Prostate gland (tissue), 2 donors: Measurements from ENCODE around the gene NDST4. TPM values are rescaled to one million over a fixed set of nuclear protein-coding genes. Genes with fewer than 3 reads are reported as not detected.

Source experiments
- DNase-seq: peaks from one replicate; pipeline ENCODE4 v3.0.0-alpha.2; 2019; ENCODE audit warnings: low spot score
- H3K27ac ChIP-seq, 2 donors: fragments of 200-600 bp; sonication (generic); 2 replicates each; pipeline ENCODE4 v1.5.1; 2017 to 2019
- H3K27me3 ChIP-seq: fragments of 200-600 bp; sonication (generic); replicated peaks from 2 replicates; pipeline ENCODE4 v1.5.1; 2019; ENCODE audit not compliant: insufficient read depth
- H3K36me3 ChIP-seq, 2 donors: fragments of 200-600 bp; sonication (generic); 1 replicate in 1 of 2; 2 replicates in 1 of 2; pipeline versions ENCODE4 v1.5.1 to v1.8.1; 2017 to 2019
- H3K4me1 ChIP-seq: fragments of 200-600 bp; sonication (generic); replicated peaks from 2 replicates; pipeline ENCODE4 v1.5.1; 2019
- H3K4me3 ChIP-seq, 2 donors: fragments of 200-600 bp; sonication (generic); 2 replicates each; pipeline ENCODE4 v1.5.1; 2017 to 2019
- H3K9me3 ChIP-seq: fragments of 200-600 bp; sonication (generic); 2 replicates; pipeline ENCODE4 v1.5.1; 2017
- POLR2A ChIP-seq: fragments of 450-650 bp; IDR thresholded peaks from one replicate; pipeline ENCODE4 v1.6.1; 2016; ENCODE audit warnings: antibody characterized with exemption, mild to moderate bottlenecking
- POLR2AphosphoS5 ChIP-seq: sonication (generic); formaldehyde crosslinking; IDR thresholded peaks from one replicate; pipeline ENCODE4 v1.6.1; 2017; ENCODE audit warnings: antibody characterized with exemption
- WGBS: methylation state at CpG from one replicate; pipeline ENCODE4 v1.1.5; 2018; 5-methylcytosine and 5-hydroxymethylcytosine counted together
- intact Hi-C: fragments of 100-400 bp; cut with DNase I; formaldehyde crosslinking; loops from one replicate; pipeline ENCODE4 v1.14.2; 2022
- total RNA-seq, 2 donors: library from RNA; depleted of rRNA; stranded (reverse); fragments of >200 nt; gene quantifications; one replicate each; pipeline ENCODE4 v1.1.0, GENCODE V29; 2016
- TF ChIP-seq, protein P1 (sequence below), 4 experiments: fragments of 200-600 bp in 2 of 4; fragments of 450-650 bp in 2 of 4; sonication (generic) in 2 of 4; IDR thresholded peaks; 1 replicate in 3 of 4; 2 replicates in 1 of 4; pipeline ENCODE4 v1.5.1; 2016 to 2019; ENCODE audit warnings: antibody characterized with exemption in 4 of 4, mild to moderate bottlenecking in 2 of 4, moderate library complexity in 2 of 4

The NDST4 gene
- total RNA-seq, 2 donors from 2014 or later, result 0.14 to 1.8 TPM

DNA sequence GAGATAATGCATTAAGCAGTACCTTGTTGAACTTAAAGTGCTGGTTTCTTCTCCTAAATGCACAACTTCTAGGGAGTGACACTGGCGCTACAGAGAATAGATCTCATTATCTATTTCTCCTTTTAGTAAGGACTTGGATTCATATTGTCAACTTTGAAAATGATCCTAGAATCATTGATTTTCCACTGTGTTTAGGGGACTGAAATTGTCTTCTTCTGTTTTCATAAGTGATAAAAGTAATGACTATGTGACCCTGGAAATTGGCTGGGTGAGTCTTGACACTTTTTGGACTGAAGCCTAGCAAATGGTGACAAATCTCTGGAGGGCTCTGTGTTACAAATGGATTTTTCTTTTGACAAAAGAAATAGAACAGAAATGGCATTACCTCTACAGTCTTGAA lies 167.8 kb downstream of the NDST4 start:
- TF ChIP-seq POLR2A, result no peak
- TF ChIP-seq, protein P1, sequence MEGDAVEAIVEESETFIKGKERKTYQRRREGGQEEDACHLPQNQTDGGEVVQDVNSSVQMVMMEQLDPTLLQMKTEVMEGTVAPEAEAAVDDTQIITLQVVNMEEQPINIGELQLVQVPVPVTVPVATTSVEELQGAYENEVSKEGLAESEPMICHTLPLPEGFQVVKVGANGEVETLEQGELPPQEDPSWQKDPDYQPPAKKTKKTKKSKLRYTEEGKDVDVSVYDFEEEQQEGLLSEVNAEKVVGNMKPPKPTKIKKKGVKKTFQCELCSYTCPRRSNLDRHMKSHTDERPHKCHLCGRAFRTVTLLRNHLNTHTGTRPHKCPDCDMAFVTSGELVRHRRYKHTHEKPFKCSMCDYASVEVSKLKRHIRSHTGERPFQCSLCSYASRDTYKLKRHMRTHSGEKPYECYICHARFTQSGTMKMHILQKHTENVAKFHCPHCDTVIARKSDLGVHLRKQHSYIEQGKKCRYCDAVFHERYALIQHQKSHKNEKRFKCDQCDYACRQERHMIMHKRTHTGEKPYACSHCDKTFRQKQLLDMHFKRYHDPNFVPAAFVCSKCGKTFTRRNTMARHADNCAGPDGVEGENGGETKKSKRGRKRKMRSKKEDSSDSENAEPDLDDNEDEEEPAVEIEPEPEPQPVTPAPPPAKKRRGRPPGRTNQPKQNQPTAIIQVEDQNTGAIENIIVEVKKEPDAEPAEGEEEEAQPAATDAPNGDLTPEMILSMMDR (IDR thresholded peaks at IDR 0.05), result no peak
- TF ChIP-seq POLR2AphosphoS5, result no peak
- H3K27me3 ChIP-seq, result no peaks in the 10 kb centered on the region
- H3K27ac ChIP-seq, result no peak overlapping the region
- DNase-seq, result no peak
- no peaks in the 10 kb centered on the region for H3K36me3 ChIP-seq
- no peaks in the 10 kb centered on the region for H3K9me3 ChIP-seq
- 96% methylated on average over 1 of the region's 1 CpG for WGBS
- intact Hi-C loops, result no loop called here
- H3K4me1 ChIP-seq, result no peaks in the 10 kb centered on the region
- no peak overlapping the region for H3K4me3 ChIP-seq

DNA sequence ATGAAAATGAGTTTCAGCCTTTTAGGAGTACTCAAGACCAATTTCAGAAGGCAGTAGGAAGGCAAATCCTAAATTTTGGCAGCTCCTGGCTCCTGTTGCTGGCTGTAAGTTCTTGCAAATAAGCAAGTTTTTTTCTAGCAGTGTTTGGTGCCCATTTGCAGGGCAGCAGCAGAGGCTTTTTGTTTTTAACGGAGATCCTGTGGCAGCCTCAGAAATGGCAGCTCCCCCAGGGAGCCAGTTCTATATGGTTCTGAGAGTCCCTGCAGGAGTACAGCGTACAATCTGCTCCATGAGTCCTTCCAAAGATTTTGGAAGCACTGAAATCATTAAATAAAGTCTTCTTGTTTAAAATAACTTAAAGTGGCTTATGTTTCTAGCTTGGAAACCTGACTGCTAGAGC lies 171.9 kb downstream of the NDST4 start:
- Histone ChIP-seq H3K36me3 (no peaks in the 10 kb centered on the region), H3K4me1 (no peaks in the 10 kb centered on the region)
- intact Hi-C loops, result no loop called here

DNA sequence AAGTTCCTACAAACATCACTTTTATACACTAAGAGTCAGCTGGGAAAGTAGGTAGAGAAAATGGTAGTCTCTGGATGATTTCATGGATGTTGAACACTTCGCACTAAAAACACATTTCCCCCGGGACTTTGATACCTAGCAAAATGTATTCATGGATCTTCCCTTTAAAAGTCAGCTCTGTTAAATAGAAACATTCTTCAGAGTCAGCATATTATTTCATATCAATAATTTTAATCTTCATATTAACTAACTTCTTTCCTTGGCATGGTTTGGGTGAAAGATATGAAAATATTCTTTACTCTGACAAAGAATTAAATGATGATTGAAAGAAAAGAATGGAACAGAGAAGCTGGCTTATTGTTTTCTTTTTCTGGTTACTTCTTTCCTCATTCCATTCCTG lies 185.5 kb downstream of the NDST4 start:
- H3K27me3 ChIP-seq, result no peaks in the 10 kb centered on the region
- no peaks in the 10 kb centered on the region for H3K36me3 ChIP-seq
- TF ChIP-seq POLR2A (no peak), POLR2AphosphoS5 (no peak)
- TF ChIP-seq, protein P1 (IDR thresholded peaks at IDR 0.05), result no peak
- no peak overlapping the region for H3K4me3 ChIP-seq
- H3K27ac ChIP-seq, result no peak overlapping the region
- no peak for DNase-seq
- intact Hi-C loops, result no loop called here
- H3K9me3 ChIP-seq, result no peaks in the 10 kb centered on the region
- WGBS, result 94% methylated on average over 2 of the region's 2 CpGs
- no peaks in the 10 kb centered on the region for H3K4me1 ChIP-seq

More for the DNA sequence above, 171.9 kb downstream of the NDST4 start:
- DNase-seq, result no peak
- Histone ChIP-seq H3K4me3 (no peak overlapping the region), H3K27me3 (no peaks in the 10 kb centered on the region), H3K27ac (no peak overlapping the region), H3K9me3 (no peaks in the 10 kb centered on the region)
- TF ChIP-seq POLR2A, result no peak
- no peak for TF ChIP-seq POLR2AphosphoS5
- TF ChIP-seq, protein P1 (IDR thresholded peaks at IDR 0.05), result no peak
- 64% methylated on average over 2 of the region's 2 CpGs for WGBS

DNA sequence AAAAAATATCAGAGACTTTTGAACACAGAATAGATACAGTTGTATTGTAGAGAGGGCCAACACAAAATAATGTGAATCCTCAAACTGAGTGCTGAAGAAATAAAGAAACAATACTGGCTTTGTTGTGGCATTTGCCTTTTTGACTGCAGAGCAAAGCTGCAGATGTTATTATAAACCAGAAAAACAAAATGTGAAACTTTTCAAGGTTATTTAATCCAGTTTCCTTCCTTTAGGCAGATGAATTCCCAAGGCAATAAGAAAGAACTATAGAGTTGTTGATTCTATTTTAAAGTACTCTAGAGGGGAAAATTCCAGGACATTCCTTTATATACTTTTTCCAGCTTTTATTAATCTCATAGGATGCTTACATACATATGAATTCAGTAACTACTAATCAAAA lies 186.8 kb downstream of the NDST4 start:
- Histone ChIP-seq H3K27me3 (no peaks in the 10 kb centered on the region), H3K9me3 (no peaks in the 10 kb centered on the region), H3K27ac (no peak overlapping the region), H3K4me3 (no peak overlapping the region), H3K36me3 (no peaks in the 10 kb centered on the region), H3K4me1 (no peaks in the 10 kb centered on the region)
- TF ChIP-seq, protein P1 (IDR thresholded peaks at IDR 0.05), result no peak
- TF ChIP-seq POLR2AphosphoS5 (no peak), POLR2A (no peak)
- intact Hi-C loops, result no loop called here
- DNase-seq, result no peak

DNA sequence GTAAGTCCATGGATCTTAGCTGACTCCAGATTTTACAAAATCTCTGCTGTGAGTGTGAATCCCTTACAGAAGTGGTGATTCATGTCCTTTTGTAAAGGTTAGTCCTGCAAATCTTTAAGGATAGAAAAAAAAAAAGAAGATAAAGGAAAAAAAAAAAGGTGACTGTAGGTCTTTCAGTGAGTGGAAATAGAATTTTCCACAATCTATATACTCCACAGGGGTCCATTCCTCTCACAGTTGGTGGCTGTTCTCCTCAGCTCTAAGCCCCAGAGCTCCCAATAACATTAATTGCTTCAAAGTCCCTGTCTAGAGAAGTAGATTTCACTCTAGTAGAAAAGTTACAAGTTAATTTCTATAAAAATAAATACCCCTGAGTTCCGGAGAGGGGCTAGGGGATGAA lies 189.1 kb downstream of the NDST4 start:
- no peak overlapping the region for H3K4me3 ChIP-seq
- H3K27me3 ChIP-seq, result no peaks in the 10 kb centered on the region
- DNase-seq, result no peak
- H3K36me3 ChIP-seq, result no peaks in the 10 kb centered on the region
- 57% methylated on average over 1 of the region's 1 CpG for WGBS
- no peaks in the 10 kb centered on the region for H3K4me1 ChIP-seq
- TF ChIP-seq POLR2AphosphoS5 (no peak), POLR2A (no peak)
- TF ChIP-seq, protein P1 (IDR thresholded peaks at IDR 0.05), result no peak
- no peaks in the 10 kb centered on the region for H3K9me3 ChIP-seq
- H3K27ac ChIP-seq, result no peak overlapping the region
- intact Hi-C loops, result no loop called here
